DMS153 treated with DMSO at 0.1 percent for 48 hours (cell line): ENCODE results near the gene ALG9.

ENCODE experiments used
- DNase-seq: peaks from one replicate; lab custom pipeline; 2025; ENCODE audit not compliant: unreplicated experiment; lab: John Stamatoyannopoulos, UW

ALG9 gene

GRCh38 chr11:111736621-111737443, 134.5 kb downstream of the ALG9 start:
- DNase-seq, result no peak
